Parathyroid adenoma (tissue), 2 donors: ENCODE measurements around the gene TBL2.
"Not testable (repeated sequence)": the region's sequence is repeated elsewhere in the genome, so short reads cannot be mapped to it uniquely, and the experiment has no call there.

Experiments used
- H2AFZ ChIP-seq: fragments of 300-600 bp; sonication (generic); one replicate; pipeline ENCODE4 v1.7.0; 2017; ENCODE audit warnings: antibody characterized with exemption, mild to moderate bottlenecking
- H3K27ac ChIP-seq: fragments of 300-600 bp; sonication (generic); one replicate; pipeline ENCODE4 v1.7.0; 2017
- H3K27me3 ChIP-seq: fragments of 300-600 bp; sonication (generic); one replicate; pipeline ENCODE4 v1.7.0; 2017; ENCODE audit warnings: low read length; ENCODE audit not compliant: control insufficient read depth, insufficient read depth
- H3K36me3 ChIP-seq: fragments of 300-600 bp; sonication (generic); one replicate; pipeline ENCODE4 v1.7.0; 2017; ENCODE audit warnings: low read length; ENCODE audit not compliant: control insufficient read depth, insufficient read depth
- H3K4me1 ChIP-seq: fragments of 300-600 bp; sonication (generic); one replicate; pipeline ENCODE4 v1.7.0; 2017; ENCODE audit warnings: control low read depth
- H3K4me2 ChIP-seq: fragments of 300-600 bp; sonication (generic); one replicate; pipeline ENCODE4 v1.7.0; 2017; ENCODE audit warnings: low read length
- H3K4me3 ChIP-seq: fragments of 300-600 bp; sonication (generic); one replicate; pipeline ENCODE4 v1.7.0; 2017; ENCODE audit warnings: low read depth, low read length
- H3K79me2 ChIP-seq: fragments of 300-600 bp; sonication (generic); one replicate; pipeline ENCODE4 v1.7.0; 2017; ENCODE audit warnings: control low read depth
- H3K9ac ChIP-seq: fragments of 300-600 bp; sonication (generic); one replicate; pipeline ENCODE4 v1.7.0; 2017; ENCODE audit warnings: mild to moderate bottlenecking
- H3K9me3 ChIP-seq: fragments of 300-600 bp; sonication (generic); one replicate; pipeline ENCODE4 v1.7.0; 2017; ENCODE audit warnings: low read length; ENCODE audit not compliant: control insufficient read depth
- CTCF ChIP-seq: fragments of 300-600 bp; sonication (generic); IDR thresholded peaks from one replicate; pipeline ENCODE4 v1.7.0; 2017; ENCODE audit warnings: antibody characterized with exemption, mild to moderate bottlenecking
- donor health status: primary hyperparathyroidism.

TBL2 gene

GRCh38 chr7:73569042-73569608 lies 9.3 kb downstream of the TBL2 start:
- TF ChIP-seq CTCF = no peak
- Histone ChIP-seq H3K27ac (no peak overlapping the region), H2AFZ (no peak overlapping the region), H3K27me3 (no peaks in the 10 kb centered on the region), H3K36me3 (no peaks in the 10 kb centered on the region), H3K9me3 (no peaks in the 10 kb centered on the region), H3K4me1 (no peaks in the 10 kb centered on the region), H3K9ac (no peak overlapping the region), H3K4me3 (no peak overlapping the region), H3K4me2 (no peak overlapping the region), H3K79me2 (no peaks in the 10 kb centered on the region)

- Histone ChIP-seq H3K4me3 (no peak overlapping the region), H3K27me3 (no peaks in the 10 kb centered on the region), H3K4me2 (no peak overlapping the region), H3K9ac (no peak overlapping the region), H3K4me1 (no peaks in the 10 kb centered on the region), H2AFZ (no peak overlapping the region), H3K79me2 (no peaks in the 10 kb centered on the region), H3K27ac (no peak overlapping the region), H3K36me3 (no peaks in the 10 kb centered on the region), H3K9me3 (no peaks in the 10 kb centered on the region)
- no peak for TF ChIP-seq CTCF
These were observed 10.3 kb downstream of the TBL2 start for GRCh38 chr7:73567846-73568685.

- no peaks in the 10 kb centered on the region for H3K4me1 ChIP-seq
- no peaks in the 10 kb centered on the region for H3K36me3 ChIP-seq
- H2AFZ ChIP-seq = no peak overlapping the region
- TF ChIP-seq CTCF = no peak
- H3K27me3 ChIP-seq = no peaks in the 10 kb centered on the region
- no peaks in the 10 kb centered on the region for H3K9me3 ChIP-seq
- H3K4me2 ChIP-seq = no peak overlapping the region
- H3K27ac ChIP-seq = no peak overlapping the region
- H3K79me2 ChIP-seq = no peaks in the 10 kb centered on the region
- H3K4me3 ChIP-seq = no peak overlapping the region
- no peak overlapping the region for H3K9ac ChIP-seq
These were observed 11.2 kb downstream of the TBL2 start for GRCh38 chr7:73567140-73567539.

DNA sequence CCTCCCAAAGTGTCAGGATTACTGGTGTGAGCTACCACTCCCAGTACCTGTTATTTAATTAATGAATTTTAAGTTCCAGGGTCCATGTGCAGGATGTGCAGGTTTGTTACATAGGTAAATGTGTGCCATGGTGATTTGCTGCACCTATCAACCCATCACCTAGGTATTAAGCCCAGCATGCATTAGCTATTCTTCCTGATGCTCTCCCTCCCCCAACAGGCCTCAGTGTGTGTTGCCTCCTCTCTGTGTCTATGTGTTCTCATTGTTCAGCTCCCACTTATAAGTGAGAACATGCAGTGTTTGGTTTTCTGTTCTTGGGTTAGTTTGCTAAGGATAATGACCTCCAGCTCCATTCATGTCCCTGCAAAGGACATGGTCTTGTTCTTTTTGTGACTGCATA lies 11.9 kb downstream of the TBL2 start:
- H3K27ac ChIP-seq, H3K4me3 ChIP-seq: not testable (repeated sequence)

GRCh38 chr7:73565675-73566340 lies 12.6 kb downstream of the TBL2 start:
- H3K9me3 ChIP-seq = no peaks in the 10 kb centered on the region
- H3K4me2 ChIP-seq = no peak overlapping the region
- no peak for TF ChIP-seq CTCF
- H3K4me3 ChIP-seq = no peak overlapping the region
- no peaks in the 10 kb centered on the region for H3K79me2 ChIP-seq
- no peak overlapping the region for H2AFZ ChIP-seq
- H3K27ac ChIP-seq = no peak overlapping the region
- H3K9ac ChIP-seq = no peak overlapping the region
- H3K36me3 ChIP-seq = no peaks in the 10 kb centered on the region
- H3K27me3 ChIP-seq = no peaks in the 10 kb centered on the region
- H3K4me1 ChIP-seq = no peaks in the 10 kb centered on the region

More for the DNA sequence above, 11.9 kb downstream of the TBL2 start:
- H3K9me3 ChIP-seq, H3K36me3 ChIP-seq, H3K4me1 ChIP-seq, H3K79me2 ChIP-seq, H3K27me3 ChIP-seq, H2AFZ ChIP-seq, H3K9ac ChIP-seq, H3K4me2 ChIP-seq: not testable (repeated sequence)
